ENCODE measurements around the gene COL21A1.

The COL21A1 gene

DNA sequence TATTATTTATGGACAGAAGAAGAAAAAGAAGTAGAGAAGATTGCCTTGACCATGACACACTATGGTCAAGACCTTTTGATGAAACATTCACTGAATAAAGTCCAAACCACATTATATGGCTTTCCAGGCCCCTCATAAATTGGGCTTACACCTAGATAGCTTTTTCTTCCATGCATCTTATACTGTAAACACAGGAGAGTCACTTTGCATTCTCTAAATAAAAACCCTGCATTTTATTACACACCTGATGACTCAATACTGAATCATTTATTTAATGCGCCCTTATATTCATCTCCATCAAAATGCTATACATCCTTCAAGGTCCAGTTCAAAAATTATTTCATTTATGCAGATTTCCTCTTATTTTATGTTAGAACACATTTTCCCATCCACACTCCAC, 78.0 kb downstream of the COL21A1 start:
- Histone ChIP-seq H3K79me2 (ENCODE audit: insufficient read depth, low read depth) (no peaks in the 10 kb centered on the region), H3K9ac (no peak overlapping the region), H2AFZ (ENCODE audit: low read depth) (no peak overlapping the region), H3K27me3 (ENCODE audit: insufficient read depth, low read depth) (no peaks in the 10 kb centered on the region), H3K4me1 (ENCODE audit: low read depth, poor library complexity, severe bottlenecking) (no peaks in the 10 kb centered on the region), H3K27ac (no peak overlapping the region), H3K4me2 (no peak overlapping the region), H4K20me1 (ENCODE audit: insufficient read depth) (no peaks in the 10 kb centered on the region), H3K4me3 (IDR thresholded peaks at IDR 0.05; ENCODE audit: insufficient read depth, low read depth, low read length) (no peak overlapping the region), H3K36me3 (ENCODE audit: insufficient read depth) (no peaks in the 10 kb centered on the region)
- TF ChIP-seq, protein P1, sequence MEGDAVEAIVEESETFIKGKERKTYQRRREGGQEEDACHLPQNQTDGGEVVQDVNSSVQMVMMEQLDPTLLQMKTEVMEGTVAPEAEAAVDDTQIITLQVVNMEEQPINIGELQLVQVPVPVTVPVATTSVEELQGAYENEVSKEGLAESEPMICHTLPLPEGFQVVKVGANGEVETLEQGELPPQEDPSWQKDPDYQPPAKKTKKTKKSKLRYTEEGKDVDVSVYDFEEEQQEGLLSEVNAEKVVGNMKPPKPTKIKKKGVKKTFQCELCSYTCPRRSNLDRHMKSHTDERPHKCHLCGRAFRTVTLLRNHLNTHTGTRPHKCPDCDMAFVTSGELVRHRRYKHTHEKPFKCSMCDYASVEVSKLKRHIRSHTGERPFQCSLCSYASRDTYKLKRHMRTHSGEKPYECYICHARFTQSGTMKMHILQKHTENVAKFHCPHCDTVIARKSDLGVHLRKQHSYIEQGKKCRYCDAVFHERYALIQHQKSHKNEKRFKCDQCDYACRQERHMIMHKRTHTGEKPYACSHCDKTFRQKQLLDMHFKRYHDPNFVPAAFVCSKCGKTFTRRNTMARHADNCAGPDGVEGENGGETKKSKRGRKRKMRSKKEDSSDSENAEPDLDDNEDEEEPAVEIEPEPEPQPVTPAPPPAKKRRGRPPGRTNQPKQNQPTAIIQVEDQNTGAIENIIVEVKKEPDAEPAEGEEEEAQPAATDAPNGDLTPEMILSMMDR (conservative IDR thresholded peaks at IDR 0.05; ENCODE audit: low read depth, low read length), result no peak

DNA sequence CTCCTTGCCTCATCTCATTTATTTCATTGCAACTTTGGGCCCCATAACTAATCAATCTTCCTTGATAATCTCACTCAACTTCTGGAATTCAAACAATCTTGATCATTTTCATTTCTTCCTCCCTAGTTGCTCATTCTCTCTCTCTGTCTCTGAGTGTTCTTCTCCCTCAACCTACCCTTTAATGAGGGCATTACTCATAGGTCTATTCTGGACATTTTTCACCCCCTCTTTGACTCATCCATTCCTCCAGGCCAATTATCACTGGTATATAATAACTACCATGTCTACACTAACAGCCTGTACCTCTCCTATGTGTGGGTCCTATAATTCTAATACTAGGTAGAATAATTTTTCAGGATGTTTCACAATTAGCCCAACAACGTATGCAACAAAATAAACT, 78.8 kb downstream of the COL21A1 start:
- TF ChIP-seq, protein P1 (conservative IDR thresholded peaks at IDR 0.05; ENCODE audit: low read depth, low read length), result no peak
- Histone ChIP-seq H2AFZ (ENCODE audit: low read depth) (no peak overlapping the region), H3K4me3 (IDR thresholded peaks at IDR 0.05; ENCODE audit: insufficient read depth, low read depth, low read length) (no peak overlapping the region), H3K27me3 (ENCODE audit: insufficient read depth, low read depth) (no peaks in the 10 kb centered on the region), H3K9ac (no peak overlapping the region), H3K79me2 (ENCODE audit: insufficient read depth, low read depth) (no peaks in the 10 kb centered on the region), H4K20me1 (ENCODE audit: insufficient read depth) (no peaks in the 10 kb centered on the region), H3K4me2 (no peak overlapping the region), H3K36me3 (ENCODE audit: insufficient read depth) (no peaks in the 10 kb centered on the region), H3K27ac (no peak overlapping the region), H3K4me1 (ENCODE audit: low read depth, poor library complexity, severe bottlenecking) (no peaks in the 10 kb centered on the region)

DNA sequence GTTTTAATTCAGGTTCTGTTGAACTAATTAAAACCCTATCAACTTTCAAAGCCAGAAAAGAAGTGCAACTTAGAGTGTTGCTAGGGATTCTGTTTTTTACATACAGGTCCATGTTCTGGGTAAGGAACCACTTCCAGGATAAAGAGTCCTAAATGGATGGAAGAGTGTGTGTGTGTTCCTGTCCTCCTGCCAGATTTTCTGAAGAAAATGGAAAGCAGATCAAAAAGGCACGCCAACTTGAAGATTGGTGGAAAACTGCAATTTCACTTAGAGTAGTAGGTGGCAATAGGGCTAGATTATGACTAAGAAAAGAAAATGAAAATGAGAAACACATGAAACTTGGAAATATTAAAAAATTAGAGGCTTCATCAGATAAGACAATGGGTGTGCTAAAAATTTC, 85.3 kb downstream of the COL21A1 start:
- Histone ChIP-seq H3K79me2 (ENCODE audit: insufficient read depth, low read depth) (no peaks in the 10 kb centered on the region), H3K4me3 (IDR thresholded peaks at IDR 0.05; ENCODE audit: insufficient read depth, low read depth, low read length) (no peak overlapping the region), H3K27ac (no peak overlapping the region), H2AFZ (ENCODE audit: low read depth) (no peak overlapping the region), H3K9ac (no peak overlapping the region), H3K27me3 (ENCODE audit: insufficient read depth, low read depth) (no peaks in the 10 kb centered on the region), H3K4me2 (no peak overlapping the region), H3K4me1 (ENCODE audit: low read depth, poor library complexity, severe bottlenecking) (no peaks in the 10 kb centered on the region), H4K20me1 (ENCODE audit: insufficient read depth) (no peaks in the 10 kb centered on the region), H3K36me3 (ENCODE audit: insufficient read depth) (no peaks in the 10 kb centered on the region)
- TF ChIP-seq, protein P1 (conservative IDR thresholded peaks at IDR 0.05; ENCODE audit: low read depth, low read length), result no peak

DNA sequence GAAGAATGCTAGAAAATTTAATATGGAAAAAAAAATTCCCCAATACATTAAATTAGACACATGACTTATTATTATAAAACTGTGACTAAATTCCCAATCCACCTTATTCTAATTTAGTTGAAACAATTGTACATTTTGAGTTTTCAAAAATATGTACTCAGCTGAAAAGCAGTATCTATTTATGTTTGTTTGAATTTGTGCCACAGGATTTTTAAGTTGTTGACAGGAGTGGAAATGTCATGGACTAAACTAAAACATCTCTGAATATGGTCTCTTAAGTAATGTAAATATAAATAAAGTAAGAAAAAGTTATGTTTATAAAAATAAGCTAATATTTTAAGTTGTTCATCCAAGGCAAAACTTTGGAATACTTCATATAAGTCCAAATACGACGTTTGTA, 86.9 kb downstream of the COL21A1 start:
- TF ChIP-seq, protein P1 (conservative IDR thresholded peaks at IDR 0.05; ENCODE audit: low read depth, low read length), result no peak

More for the DNA sequence above, 86.9 kb downstream of the COL21A1 start:
- H3K27me3 ChIP-seq (ENCODE audit: insufficient read depth, low read depth), result no peaks in the 10 kb centered on the region
- H3K4me2 ChIP-seq, result no peak overlapping the region
- H3K4me3 ChIP-seq (IDR thresholded peaks at IDR 0.05; ENCODE audit: insufficient read depth, low read depth, low read length), result no peak overlapping the region
- no peaks in the 10 kb centered on the region for H4K20me1 ChIP-seq (ENCODE audit: insufficient read depth)
- no peaks in the 10 kb centered on the region for H3K79me2 ChIP-seq (ENCODE audit: insufficient read depth, low read depth)
- no peak overlapping the region for H3K27ac ChIP-seq
- H3K4me1 ChIP-seq (ENCODE audit: low read depth, poor library complexity, severe bottlenecking), result no peaks in the 10 kb centered on the region
- no peak overlapping the region for H3K9ac ChIP-seq
- H2AFZ ChIP-seq (ENCODE audit: low read depth), result no peak overlapping the region
- no peaks in the 10 kb centered on the region for H3K36me3 ChIP-seq (ENCODE audit: insufficient read depth)

Data from KMS-11 (cell line).